Loucy (cell line): Measurements from ENCODE around the gene PEF1.

Source experiments
- EZH2phosphoT487 ChIP-seq: fragments of 200-600 bp; IDR thresholded peaks from 2 replicates; pipeline ENCODE4 v1.6.1; 2018; ENCODE audit warnings: antibody characterized with exemption, mild to moderate bottlenecking, moderate library complexity, borderline replicate concordance
- TF ChIP-seq, protein P1 (sequence below): fragments of 200-600 bp; sonication (generic); conservative IDR thresholded peaks from 2 replicates; pipeline ENCODE4 v1.5.1; 2014; ENCODE audit warnings: mild to moderate bottlenecking, antibody characterized with exemption, low read length

DNA sequence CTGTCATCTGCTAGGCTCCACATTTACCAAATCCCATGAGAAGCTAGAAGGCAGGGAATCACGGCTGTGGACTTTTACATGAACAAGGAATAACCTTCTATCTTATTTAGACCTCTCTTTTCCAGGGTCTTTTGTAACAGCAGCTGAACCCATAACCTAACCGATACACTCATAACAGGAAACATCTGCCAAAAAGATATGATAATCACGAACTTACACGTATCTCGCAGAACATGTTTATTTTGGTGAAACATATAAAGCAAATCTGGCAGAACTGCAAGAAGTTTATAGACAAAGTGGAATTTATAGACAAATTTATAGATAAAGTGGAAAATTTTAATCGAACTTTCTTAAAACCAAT, 48.0 kb downstream of the PEF1 start:
- TF ChIP-seq, protein P1, sequence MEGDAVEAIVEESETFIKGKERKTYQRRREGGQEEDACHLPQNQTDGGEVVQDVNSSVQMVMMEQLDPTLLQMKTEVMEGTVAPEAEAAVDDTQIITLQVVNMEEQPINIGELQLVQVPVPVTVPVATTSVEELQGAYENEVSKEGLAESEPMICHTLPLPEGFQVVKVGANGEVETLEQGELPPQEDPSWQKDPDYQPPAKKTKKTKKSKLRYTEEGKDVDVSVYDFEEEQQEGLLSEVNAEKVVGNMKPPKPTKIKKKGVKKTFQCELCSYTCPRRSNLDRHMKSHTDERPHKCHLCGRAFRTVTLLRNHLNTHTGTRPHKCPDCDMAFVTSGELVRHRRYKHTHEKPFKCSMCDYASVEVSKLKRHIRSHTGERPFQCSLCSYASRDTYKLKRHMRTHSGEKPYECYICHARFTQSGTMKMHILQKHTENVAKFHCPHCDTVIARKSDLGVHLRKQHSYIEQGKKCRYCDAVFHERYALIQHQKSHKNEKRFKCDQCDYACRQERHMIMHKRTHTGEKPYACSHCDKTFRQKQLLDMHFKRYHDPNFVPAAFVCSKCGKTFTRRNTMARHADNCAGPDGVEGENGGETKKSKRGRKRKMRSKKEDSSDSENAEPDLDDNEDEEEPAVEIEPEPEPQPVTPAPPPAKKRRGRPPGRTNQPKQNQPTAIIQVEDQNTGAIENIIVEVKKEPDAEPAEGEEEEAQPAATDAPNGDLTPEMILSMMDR = no peak
- TF ChIP-seq EZH2phosphoT487 = no peak
